ENCODE measurements around the gene COL8A1. TPM values are rescaled to one million over a fixed set of nuclear protein-coding genes. Genes with fewer than 3 reads are reported as not detected.

Gene COL8A1
- total RNA-seq, 1 experiment from 2014 or later = 0.87 TPM

- TF ChIP-seq ATF6 (CRISPR knock-in tag; IDR thresholded peaks at IDR 0.05) = no peak
- no peak for TF ChIP-seq MLX (CRISPR knock-in tag; IDR thresholded peaks at IDR 0.05)
- no peak for TF ChIP-seq RELA (CRISPR knock-in tag; IDR thresholded peaks at IDR 0.05; ENCODE audit: borderline replicate concordance)
- TF ChIP-seq TCF7 (CRISPR knock-in tag; IDR thresholded peaks at IDR 0.05; ENCODE audit: low read depth) = no peak
- no peak for TF ChIP-seq ZNF671 (CRISPR knock-in tag; IDR thresholded peaks at IDR 0.05)
- TF ChIP-seq CTCF (IDR thresholded peaks at IDR 0.05) = no peak
- TF ChIP-seq ZBTB21 (CRISPR knock-in tag; IDR thresholded peaks at IDR 0.05; ENCODE audit: borderline replicate concordance) = no peak
- no peak for TF ChIP-seq ZNF219 (CRISPR knock-in tag; IDR thresholded peaks at IDR 0.05; ENCODE audit: borderline replicate concordance)
Measured at GRCh38 chr3:99637016-99637367, 1.4 kb upstream of the COL8A1 start (continued).

GRCh38 chr3:99637368-99638111 lies 854 bp upstream of the COL8A1 start:
- ChIA-PET POLR2A (interaction anchor here (1.6 kb wide), 1 partner anchor 21 kb away, joined by 3 read pairs; no protein-coding TSS in a partner anchor), CTCF (interaction anchor here (0.6 to 2.8 kb wide), 15 partner anchors 8 to 522 kb away, joined by 3 to 17 read pairs (median 3); no protein-coding TSS in a partner anchor)
- ATAC-seq (peak; percentile 11; the same call in 1 of the 2 replicates), DNase-seq (ENCODE audit: low spot score) (peak; percentile 22)
- Mint-ChIP-seq H3K27ac (no peak overlapping the region), H3K4me3 (peak overlapping the region; percentile 85), H3K36me3 (no peaks in the 10 kb centered on the region), H3K27me3 (ENCODE audit: low read depth) (peaks cover 52% of the 10 kb centered on the region), H3K4me1 (peaks cover 61% of the 10 kb centered on the region), H3K9me3 (no peaks in the 10 kb centered on the region)
- no peak for TF ChIP-seq ZNF263 (CRISPR knock-in tag; IDR thresholded peaks at IDR 0.05; ENCODE audit: low read depth)
- TF ChIP-seq MYBL2 (CRISPR knock-in tag; IDR thresholded peaks at IDR 0.05) = no peak

- ATAC-seq = no peak
Measured at GRCh38 chr3:99639579-99639978, 1.2 kb downstream of the COL8A1 start.

More at GRCh38 chr3:99639579-99639978, 1.2 kb downstream of the COL8A1 start:
- DNase-seq (ENCODE audit: low spot score) = no peak
- Mint-ChIP-seq H3K4me3 (no peak overlapping the region), H3K9me3 (no peaks in the 10 kb centered on the region), H3K4me1 (peaks cover 41% of the 10 kb centered on the region), H3K27me3 (ENCODE audit: low read depth) (peaks cover 51% of the 10 kb centered on the region), H3K27ac (no peak overlapping the region), H3K36me3 (no peaks in the 10 kb centered on the region)
- POLR2A ChIA-PET = no interaction called here
- TF ChIP-seq HMGXB4 (CRISPR knock-in tag; IDR thresholded peaks at IDR 0.05) (no peak), ZMAT4 (CRISPR knock-in tag; IDR thresholded peaks at IDR 0.05) (no peak), USF1 (CRISPR knock-in tag; IDR thresholded peaks at IDR 0.05) (no peak), ZNF423 (CRISPR knock-in tag; IDR thresholded peaks at IDR 0.05) (no peak), MAX (CRISPR knock-in tag; IDR thresholded peaks at IDR 0.05) (no peak), CREB1 (CRISPR knock-in tag; IDR thresholded peaks at IDR 0.05) (no peak), SP1 (CRISPR knock-in tag; conservative IDR thresholded peaks at IDR 0.05) (no peak), ZNF138 (CRISPR knock-in tag; conservative IDR thresholded peaks at IDR 0.05) (no peak)
- CTCF ChIA-PET = no interaction called here

Measured in WTC11 (cell line).